SHP77 (cell line): ENCODE data around the gene CCDC18.

Experiments used
- DNase-seq, 2 experiments: peaks; one replicate each; lab custom pipeline; 2025; lab: John Stamatoyannopoulos, UW

CCDC18 gene

GRCh38 chr1:93317943-93318342, 137.4 kb downstream of the CCDC18 start:
- DNase-seq = no peak

DNA sequence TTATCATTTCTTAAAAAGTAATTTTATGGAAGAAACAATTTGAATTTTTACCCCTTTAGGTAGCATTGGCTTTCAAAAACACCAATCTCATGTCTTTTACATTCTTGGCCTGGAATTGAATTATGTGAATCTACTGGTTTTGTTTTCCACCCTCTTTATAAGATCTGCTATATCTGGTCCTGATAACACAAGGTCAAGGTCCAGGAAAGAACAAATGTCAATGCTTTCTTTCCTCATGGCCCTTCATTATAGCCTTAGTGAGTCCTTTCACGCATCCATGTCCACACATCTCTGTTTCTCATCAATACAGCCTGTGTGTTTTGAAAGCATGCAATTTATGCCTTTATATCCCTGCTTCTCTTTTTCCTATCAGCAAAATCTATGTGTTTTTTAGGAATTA, 141.2 kb downstream of the CCDC18 start:
- DNase-seq = no peak

DNA sequence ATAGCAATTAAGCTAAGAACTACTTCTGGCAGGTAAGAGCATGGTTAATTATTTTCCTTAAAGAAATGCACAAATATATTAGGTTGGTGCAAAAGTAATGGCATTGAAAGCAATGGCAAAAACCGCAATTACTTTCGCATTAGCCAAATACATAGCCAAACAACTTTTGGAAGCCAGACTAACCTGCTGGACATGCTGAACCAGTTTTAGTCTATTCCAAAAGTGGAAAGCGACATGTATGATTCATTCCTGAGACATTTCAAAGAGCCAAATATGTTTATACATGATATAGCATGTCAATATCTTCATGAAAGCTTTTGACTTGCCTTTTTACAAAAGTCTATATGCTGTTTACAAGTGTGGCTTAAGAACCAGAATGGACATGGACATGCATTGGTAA, 141.8 kb downstream of the CCDC18 start:
- DNase-seq = no peak

DNA sequence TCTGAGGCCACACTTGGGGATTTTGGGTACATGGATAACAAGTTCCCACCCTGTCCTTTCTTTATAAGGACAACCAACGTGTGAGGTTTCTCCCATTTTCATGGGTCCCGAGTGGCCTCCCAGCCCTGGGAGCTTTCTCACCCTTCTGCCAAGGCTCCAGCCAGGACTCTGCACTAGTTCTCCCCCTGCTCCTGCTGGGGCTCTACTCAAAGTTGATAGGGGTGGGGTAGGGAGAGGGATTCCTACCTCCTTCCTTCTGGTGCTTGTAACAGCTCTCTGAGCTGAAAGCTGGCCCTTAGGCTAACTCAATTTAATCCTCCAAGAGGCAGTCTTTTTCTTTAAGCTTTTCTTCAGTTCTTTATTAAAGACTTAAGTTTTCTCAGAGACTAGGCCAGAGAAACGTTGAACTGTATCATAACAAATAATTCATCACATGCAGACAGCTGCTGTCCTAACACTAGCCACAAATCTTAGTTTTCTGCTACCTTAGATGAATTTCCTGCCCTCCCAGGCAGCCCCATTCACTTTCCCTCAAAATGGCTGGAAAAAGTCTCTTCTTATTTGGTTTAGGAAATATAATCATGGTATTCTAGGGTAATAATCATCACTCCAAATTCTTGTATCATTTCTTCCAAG, 142.8 kb downstream of the CCDC18 start:
- DNase-seq = no peak

GRCh38 chr1:93324486-93325464, 144.3 kb downstream of the CCDC18 start:
- no peak for DNase-seq
